ENCODE data around the gene EFHD2.

GRCh38 chr1:15436881-15437442 is 27.3 kb downstream of the EFHD2 start:
- TF ChIP-seq, protein P1, sequence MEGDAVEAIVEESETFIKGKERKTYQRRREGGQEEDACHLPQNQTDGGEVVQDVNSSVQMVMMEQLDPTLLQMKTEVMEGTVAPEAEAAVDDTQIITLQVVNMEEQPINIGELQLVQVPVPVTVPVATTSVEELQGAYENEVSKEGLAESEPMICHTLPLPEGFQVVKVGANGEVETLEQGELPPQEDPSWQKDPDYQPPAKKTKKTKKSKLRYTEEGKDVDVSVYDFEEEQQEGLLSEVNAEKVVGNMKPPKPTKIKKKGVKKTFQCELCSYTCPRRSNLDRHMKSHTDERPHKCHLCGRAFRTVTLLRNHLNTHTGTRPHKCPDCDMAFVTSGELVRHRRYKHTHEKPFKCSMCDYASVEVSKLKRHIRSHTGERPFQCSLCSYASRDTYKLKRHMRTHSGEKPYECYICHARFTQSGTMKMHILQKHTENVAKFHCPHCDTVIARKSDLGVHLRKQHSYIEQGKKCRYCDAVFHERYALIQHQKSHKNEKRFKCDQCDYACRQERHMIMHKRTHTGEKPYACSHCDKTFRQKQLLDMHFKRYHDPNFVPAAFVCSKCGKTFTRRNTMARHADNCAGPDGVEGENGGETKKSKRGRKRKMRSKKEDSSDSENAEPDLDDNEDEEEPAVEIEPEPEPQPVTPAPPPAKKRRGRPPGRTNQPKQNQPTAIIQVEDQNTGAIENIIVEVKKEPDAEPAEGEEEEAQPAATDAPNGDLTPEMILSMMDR (IDR thresholded peaks at IDR 0.05): no peak
- no peak for TF ChIP-seq POLR2A (IDR thresholded peaks at IDR 0.05)
